Choroid plexus epithelial cell (primary cell): ENCODE data around the gene GPR143.
"Not testable (repeated sequence)": the region's sequence is repeated elsewhere in the genome, so short reads cannot be mapped to it uniquely, and the experiment has no call there.

Source experiments
- DNase-seq: peaks from one replicate; pipeline ENCODE4 v3.0.0-alpha.2; 2010; ENCODE audit warnings: low read depth
- H3K4me3 ChIP-seq: 2 replicates; pipeline ENCODE4 v1.5.1; 2011; ENCODE audit warnings: low read depth, mild to moderate bottlenecking, control low read depth, low read length, moderate library complexity
- TF ChIP-seq, protein P1 (sequence below): conservative IDR thresholded peaks from 2 replicates; pipeline ENCODE4 v1.5.1; 2011; ENCODE audit warnings: low read depth, mild to moderate bottlenecking, control low read depth, inconsistent platforms, low read length, moderate library complexity

Gene GPR143

GRCh38 chrX:9765737-9766097 is at the start of gene GPR143:
Gene GPR143, minus strand, starts transcription at chrX:9765847. Its CDS starts 30 bp downstream, at chrX:9765817.
- TF ChIP-seq, protein P1, sequence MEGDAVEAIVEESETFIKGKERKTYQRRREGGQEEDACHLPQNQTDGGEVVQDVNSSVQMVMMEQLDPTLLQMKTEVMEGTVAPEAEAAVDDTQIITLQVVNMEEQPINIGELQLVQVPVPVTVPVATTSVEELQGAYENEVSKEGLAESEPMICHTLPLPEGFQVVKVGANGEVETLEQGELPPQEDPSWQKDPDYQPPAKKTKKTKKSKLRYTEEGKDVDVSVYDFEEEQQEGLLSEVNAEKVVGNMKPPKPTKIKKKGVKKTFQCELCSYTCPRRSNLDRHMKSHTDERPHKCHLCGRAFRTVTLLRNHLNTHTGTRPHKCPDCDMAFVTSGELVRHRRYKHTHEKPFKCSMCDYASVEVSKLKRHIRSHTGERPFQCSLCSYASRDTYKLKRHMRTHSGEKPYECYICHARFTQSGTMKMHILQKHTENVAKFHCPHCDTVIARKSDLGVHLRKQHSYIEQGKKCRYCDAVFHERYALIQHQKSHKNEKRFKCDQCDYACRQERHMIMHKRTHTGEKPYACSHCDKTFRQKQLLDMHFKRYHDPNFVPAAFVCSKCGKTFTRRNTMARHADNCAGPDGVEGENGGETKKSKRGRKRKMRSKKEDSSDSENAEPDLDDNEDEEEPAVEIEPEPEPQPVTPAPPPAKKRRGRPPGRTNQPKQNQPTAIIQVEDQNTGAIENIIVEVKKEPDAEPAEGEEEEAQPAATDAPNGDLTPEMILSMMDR: no peak
- H3K4me3 ChIP-seq: peak within 1 kb of the TSS; percentile 22
- no peak for DNase-seq

DNA sequence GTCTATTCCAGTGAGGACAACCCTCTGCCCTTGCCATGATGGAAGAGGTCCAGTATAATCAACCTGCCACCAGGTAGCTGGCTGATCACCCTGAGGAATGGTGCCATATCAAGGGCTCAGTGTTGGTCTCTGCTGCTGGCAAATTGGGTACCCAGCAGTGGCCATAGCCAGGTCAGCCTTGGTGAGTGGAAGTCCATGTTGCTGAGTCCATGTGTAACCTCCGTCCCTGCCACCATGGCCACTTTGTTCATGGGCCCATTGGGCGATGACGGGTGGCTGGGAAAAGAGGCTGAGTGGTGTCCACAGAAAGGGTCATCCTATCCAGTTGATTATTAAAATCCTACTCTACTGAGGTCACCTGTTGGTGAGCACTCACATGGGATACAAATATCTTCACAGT is 45.4 kb upstream of the GPR143 start:
- DNase-seq, H3K4me3 ChIP-seq: not testable (repeated sequence)

DNA sequence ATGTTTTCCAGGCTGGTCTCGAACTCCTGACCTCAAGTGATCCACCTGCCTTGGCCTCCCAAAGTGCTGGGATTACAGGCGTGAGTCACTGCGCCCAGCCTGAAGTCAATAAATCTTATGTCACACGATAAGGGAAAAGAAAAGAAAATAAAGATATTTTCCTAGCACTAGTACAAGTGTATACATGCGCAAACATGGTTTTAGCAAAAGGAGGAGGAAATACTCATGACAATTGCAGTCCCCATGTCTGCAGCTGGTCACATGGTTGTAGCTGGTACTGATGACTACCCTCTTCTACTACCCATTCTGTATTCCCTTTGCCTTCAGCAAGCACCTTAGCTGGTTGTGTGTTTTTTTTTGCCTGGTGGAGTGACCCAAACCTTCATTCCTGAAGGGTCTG is 44.2 kb upstream of the GPR143 start:
- not testable (repeated sequence) for DNase-seq

DNA sequence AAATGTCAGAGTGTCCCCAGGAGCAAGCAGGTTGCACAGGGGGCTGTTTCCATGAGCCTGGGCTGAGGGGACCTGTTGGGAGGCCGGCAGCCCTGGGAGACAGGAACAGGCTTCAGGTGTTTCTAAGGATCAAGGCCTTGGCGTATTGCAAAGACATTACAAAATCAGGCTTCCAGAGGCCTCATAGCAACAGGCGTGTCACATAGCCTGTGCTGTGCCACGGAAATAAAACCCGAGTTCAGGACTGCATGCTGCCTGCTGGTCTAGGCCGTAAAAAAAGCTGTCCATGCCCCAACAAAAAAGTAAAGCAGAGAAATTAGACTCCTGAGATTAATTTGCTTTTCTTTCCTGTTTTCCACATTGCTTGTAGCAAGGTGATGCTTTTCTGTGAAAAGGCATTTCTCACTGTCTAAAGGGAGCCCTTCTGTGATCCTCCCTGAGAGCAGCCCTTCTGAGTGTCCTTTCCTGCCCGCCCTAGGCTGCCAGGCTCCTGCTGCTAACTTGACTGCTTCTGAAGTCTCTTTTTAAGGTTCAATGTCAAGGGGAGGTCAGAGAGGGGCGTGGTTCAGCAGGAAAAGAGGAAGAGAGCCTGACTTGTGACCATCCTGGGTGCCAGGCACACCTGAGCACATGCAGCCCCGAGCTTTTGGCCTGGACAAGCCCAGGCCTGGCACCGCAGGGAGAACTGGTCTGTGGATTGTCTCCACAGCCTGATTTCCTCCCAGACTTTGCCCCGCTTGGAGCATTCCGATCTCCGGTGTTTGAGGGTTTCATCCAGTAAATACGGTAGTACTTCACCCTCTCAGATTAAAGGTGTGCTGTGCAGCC is 41.9 kb upstream of the GPR143 start:
- DNase-seq: no peak
- TF ChIP-seq, protein P1: no peak
- no peak overlapping the region for H3K4me3 ChIP-seq

More for the DNA sequence above, 44.2 kb upstream of the GPR143 start:
- H3K4me3 ChIP-seq: not testable (repeated sequence)

DNA sequence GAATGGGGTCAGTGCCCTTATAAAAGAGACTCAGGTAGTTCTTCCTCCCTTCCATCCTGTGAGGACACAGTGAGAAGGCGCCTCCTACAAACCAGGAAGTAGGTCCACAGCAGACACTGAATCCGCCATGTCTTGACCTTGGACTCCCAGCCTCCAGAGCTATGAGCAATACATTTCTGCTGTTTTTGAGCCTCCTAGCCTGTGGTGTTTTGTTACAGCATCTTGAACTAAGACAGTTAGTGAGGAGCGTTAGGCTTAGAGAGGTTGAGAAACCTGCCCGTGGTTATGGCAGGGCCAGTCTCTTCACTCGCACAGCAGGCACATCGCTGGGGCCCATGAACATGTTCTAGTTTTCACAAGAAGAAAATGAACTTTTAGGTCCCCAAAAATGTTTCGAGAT is 40.3 kb upstream of the GPR143 start:
- DNase-seq: peak; percentile 66
- TF ChIP-seq, protein P1: no peak
- no peak overlapping the region for H3K4me3 ChIP-seq

GRCh38 chrX:9804444-9804843 is 38.8 kb upstream of the GPR143 start:
- DNase-seq: no peak
- H3K4me3 ChIP-seq: no peak overlapping the region
- TF ChIP-seq, protein P1: no peak

- TF ChIP-seq, protein P1: no peak
- no peak overlapping the region for H3K4me3 ChIP-seq
These were observed 37.1 kb upstream of the GPR143 start for GRCh38 chrX:9802737-9803136.

More at GRCh38 chrX:9802737-9803136, 37.1 kb upstream of the GPR143 start:
- DNase-seq: no peak
